Large intestine (tissue), 3 donors: ENCODE measurements around the gene EGFR. TPM values are rescaled to one million over a fixed set of nuclear protein-coding genes. Genes with fewer than 3 reads are reported as not detected.

ENCODE experiments used
- DNase-seq, 2 donors: peaks; one replicate each; pipeline versions ENCODE4 v3.0.0 to v3.0.0-alpha.2; 2013
- H3K27ac ChIP-seq: one replicate; pipeline ENCODE4 v1.5.1; 2013; ENCODE audit warnings: low read length
- H3K27me3 ChIP-seq: 2 replicates; pipeline ENCODE4 v1.6.1; 2013; ENCODE audit warnings: low read length; ENCODE audit not compliant: control insufficient read depth, insufficient read depth
- H3K36me3 ChIP-seq: 2 replicates; pipeline ENCODE4 v1.6.1; 2013; ENCODE audit warnings: low read length; ENCODE audit not compliant: control insufficient read depth, insufficient read depth
- H3K4me1 ChIP-seq: one replicate; pipeline ENCODE4 v1.6.1; 2013; ENCODE audit warnings: low read length; ENCODE audit not compliant: control insufficient read depth, insufficient read depth
- H3K4me3 ChIP-seq: one replicate; pipeline ENCODE4 v1.5.1; 2013; ENCODE audit warnings: low read length
- H3K9me3 ChIP-seq: one replicate; pipeline ENCODE4 v1.6.1; 2013; ENCODE audit warnings: mild to moderate bottlenecking, low read depth, low read length, moderate library complexity; ENCODE audit not compliant: control insufficient read depth
- WGBS: methylation state at CpG from one replicate; pipeline ENCODE4 v1.1.5; 2013; ENCODE audit warnings: low lambda C conversion rate; ENCODE audit not compliant: insufficient coverage; 5-methylcytosine and 5-hydroxymethylcytosine counted together
- polyA plus RNA-seq: library from polyadenylated mRNA; unstranded; fragments of 120-200 nt; gene quantifications from one replicate; pipeline ENCODE4 v1.2.1, GENCODE V29; 2013

EGFR gene
- polyA plus RNA-seq, 1 donor, result 22.9 TPM

DNA sequence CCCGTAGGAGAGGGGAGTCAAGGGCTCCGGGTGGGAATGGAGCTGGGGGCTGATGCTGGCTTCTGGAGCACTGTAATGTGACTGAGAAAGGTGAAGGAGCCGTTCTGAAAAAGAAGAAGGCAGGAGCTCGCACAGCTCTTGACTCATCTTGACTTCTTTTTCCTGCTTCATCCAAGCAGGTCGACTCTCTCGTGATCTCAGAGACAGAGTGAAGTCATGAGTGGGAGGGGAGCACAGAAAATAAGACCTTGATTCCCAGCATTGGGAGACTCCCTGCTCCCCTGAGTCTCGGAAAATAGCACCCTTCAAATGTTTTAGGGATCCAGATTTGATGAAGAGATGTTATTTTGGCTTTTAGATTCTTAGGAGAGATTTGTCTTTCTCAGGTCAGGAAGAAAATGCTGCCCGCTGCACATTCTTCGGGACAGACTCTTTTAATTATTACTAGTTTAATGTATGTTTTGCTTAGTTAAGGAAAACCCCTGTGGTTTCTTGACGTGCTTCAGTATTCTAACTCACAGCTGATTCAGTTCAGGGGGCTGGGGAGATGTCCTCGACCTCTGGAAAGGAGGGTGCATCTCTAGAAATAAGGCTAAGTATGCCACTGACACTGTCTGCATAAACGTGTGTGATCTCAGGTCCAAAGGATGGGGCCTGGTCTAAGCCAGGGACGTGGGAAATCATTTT, 34.1 kb downstream of the EGFR start:
- Histone ChIP-seq H3K27me3 (no peaks in the 10 kb centered on the region), H3K4me3 (no peak overlapping the region), H3K27ac (no peak overlapping the region), H3K9me3 (no peaks in the 10 kb centered on the region), H3K36me3 (no peaks in the 10 kb centered on the region), H3K4me1 (peaks cover 8% of the 10 kb centered on the region)
- no peak for DNase-seq
- WGBS, result no CpG with 5 or more reads among the region's 13 CpGs

DNA sequence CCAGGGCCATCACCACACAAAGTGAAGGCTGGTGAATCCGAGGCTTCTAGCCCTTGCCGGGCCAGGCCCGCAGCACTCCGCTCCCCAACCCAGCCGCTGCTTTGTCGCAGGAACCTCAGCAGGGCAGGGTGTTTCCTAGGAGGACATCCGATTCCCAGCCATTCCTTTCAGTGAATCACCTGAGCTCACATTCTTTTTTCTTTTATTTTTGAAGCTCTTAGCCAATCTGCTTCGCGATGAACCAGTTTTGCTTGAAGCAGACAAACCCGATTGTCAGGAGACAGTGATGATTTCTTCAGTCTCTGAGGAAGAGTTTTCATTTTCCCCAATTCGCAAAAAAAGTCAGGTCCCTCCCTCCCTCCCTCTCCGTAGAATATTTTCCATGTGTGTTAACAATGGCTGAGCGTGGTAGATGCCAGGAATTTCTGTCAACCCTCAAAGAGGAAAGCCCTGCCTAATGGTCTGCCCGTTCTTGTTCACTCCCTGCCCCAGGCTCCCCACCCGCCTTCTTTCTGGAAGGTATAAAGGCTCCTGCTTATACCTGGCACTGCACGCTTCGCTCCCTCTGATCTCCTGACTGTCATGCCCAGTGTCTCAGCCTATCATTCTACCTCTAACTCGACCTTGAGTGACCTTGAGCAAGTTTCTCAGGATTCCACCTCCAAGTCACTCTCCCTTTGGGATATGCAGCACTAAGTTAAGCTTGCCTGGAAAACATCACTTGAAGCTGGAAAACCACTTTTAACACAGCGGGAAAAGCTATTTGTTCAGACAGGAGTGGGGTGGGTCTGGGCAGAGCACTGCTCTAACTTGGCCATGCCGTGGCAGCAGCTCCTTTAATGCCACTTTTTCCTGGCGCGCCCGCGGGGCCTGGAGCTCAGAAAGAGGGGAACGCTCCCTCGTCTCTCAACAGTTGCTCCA, 35.1 kb downstream of the EGFR start:
- DNase-seq, result no peak
- Histone ChIP-seq H3K27ac (no peak overlapping the region), H3K4me3 (no peak overlapping the region), H3K4me1 (no peaks in the 10 kb centered on the region), H3K9me3 (no peaks in the 10 kb centered on the region), H3K36me3 (no peaks in the 10 kb centered on the region), H3K27me3 (no peaks in the 10 kb centered on the region)
- WGBS, result 85% methylated on average over 4 of the region's 26 CpGs

DNA sequence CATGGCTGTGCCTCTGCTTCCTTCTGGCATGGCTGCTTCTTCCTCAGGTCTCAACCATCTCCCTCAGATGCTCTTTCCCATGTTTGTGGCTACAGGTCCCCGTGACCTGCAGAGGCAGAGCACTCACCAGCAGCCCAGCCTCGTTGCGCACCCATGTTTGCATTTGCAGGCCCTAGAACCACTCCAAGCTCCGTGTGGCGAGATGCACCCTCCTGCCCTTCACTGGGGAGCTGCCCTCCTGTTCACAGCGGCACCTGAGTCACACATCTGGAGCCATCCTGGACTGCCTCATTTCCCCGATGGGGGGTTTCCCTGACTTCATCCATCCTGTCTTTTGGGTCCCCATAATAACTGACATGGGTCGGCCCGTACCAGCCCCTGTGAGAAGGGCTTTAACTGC, 35.9 kb downstream of the EGFR start:
- Histone ChIP-seq H3K27me3 (no peaks in the 10 kb centered on the region), H3K4me1 (no peaks in the 10 kb centered on the region), H3K9me3 (no peaks in the 10 kb centered on the region), H3K27ac (no peak overlapping the region), H3K36me3 (no peaks in the 10 kb centered on the region), H3K4me3 (no peak overlapping the region)
- DNase-seq, result no peak
- no CpG with 5 or more reads among the region's 9 CpGs for WGBS

DNA sequence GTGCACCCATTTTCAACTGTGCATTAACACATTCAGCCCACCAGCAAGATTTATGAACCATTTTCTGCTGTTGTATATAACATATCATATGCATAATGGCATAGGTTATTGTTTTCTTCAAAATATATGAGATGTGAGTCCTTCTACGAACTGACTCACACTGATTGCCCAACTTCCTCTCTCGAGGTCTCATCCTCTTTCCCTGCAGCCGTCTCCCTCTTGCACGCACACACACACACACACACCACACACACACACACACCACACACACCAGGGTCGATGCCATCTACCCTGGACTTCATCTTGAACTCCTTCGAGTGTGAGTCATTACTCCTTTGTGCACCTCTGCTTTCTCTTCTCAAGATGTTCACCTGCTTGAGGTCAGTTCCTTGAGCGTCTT, 36.7 kb downstream of the EGFR start:
- no peak for DNase-seq
- no peak overlapping the region for H3K27ac ChIP-seq
- WGBS, result 100% methylated on average over 3 of the region's 7 CpGs

DNA sequence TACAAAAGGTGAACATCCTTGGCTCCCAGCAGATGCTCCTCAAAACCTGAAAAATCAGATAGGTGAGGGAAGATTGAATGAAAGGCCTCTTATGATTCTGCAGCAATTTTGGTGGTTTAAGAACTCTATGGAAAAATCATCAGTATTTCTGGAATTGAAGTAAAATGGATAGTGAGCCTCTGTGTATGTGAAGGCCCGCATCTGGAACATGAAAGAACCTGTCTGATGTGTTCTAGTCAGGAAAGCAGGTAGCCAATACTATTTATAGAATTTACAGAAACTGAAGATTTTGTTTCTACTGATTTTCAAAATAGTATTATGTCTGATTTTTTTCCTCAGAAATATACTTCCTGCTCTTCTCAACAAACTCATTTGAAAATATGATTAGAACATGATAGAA, 37.3 kb downstream of the EGFR start:
- no peaks in the 10 kb centered on the region for H3K9me3 ChIP-seq
- H3K36me3 ChIP-seq, result no peaks in the 10 kb centered on the region
- no peak overlapping the region for H3K4me3 ChIP-seq
- H3K27ac ChIP-seq, result no peak overlapping the region
- no peaks in the 10 kb centered on the region for H3K27me3 ChIP-seq
- no peak for DNase-seq
- H3K4me1 ChIP-seq, result no peaks in the 10 kb centered on the region
- no CpG with 5 or more reads among the region's 1 CpG for WGBS

More for the DNA sequence above, 36.7 kb downstream of the EGFR start:
- H3K36me3 ChIP-seq, result no peaks in the 10 kb centered on the region
- H3K27me3 ChIP-seq, result no peaks in the 10 kb centered on the region
- H3K4me1 ChIP-seq, result no peaks in the 10 kb centered on the region
- H3K9me3 ChIP-seq, result no peaks in the 10 kb centered on the region
- no peak overlapping the region for H3K4me3 ChIP-seq

DNA sequence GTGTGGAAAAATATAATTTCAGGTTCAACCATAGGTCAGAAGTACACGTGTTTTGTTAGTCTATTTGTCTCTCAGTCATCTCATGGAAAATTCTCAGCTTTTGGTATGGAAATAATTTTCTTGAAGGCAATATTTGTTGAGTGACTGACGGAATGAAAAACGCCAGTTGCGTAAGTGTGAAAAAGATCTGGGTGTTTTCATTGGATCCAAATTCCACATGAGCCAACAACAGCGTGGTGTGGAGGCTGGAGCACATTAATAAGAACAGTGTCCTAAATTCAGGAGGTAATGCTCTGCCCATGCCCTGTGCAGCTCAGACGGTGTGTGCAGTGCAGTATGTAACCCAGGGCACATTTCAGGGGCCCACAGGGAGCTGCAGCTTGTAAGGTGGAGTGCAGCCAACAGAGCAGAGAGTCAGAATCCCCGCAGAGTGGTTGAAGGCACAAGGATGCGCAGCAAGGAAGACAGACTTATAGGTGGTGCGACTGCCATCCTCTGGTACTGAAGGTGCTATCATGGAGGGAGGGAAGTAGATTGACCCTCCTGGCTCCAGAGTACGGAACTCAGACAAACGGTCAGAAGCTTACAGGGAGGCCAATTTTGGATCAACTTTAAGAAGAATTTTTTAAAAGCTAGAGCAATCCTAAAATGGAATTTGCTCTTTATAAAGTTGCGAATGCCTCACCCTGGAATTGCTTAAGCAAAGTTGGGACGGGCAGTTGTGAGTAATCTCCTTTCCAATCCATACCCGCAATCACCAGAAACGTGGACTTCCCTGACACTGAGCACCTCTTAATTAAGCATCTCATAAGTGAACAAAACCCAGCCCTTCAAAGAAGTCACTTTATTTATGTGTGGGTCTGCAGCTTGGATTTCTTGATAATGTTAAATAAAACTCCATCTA, 38.0 kb downstream of the EGFR start:
- H3K27ac ChIP-seq, result no peak overlapping the region
- WGBS, result 67% methylated on average over 2 of the region's 15 CpGs
- H3K4me1 ChIP-seq, result no peaks in the 10 kb centered on the region

DNA sequence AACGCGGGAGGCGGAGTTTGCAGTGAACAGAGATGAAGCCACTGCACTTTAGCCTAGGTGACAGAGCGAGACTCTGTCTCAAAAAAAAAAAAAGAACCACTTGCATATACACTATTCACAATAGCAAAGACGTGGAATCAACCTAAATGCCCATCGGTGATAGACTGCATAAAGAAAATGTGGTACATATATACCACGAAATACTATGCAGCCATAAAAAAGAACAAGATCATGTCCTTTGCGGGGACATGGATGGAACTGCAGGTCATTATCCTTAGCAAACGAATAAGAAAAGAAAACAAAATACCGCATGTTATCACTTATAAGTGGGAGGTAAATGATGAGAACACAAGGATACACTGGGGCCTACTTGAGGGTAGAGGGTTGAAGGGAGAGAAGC, 39.5 kb downstream of the EGFR start:
- no peak overlapping the region for H3K27ac ChIP-seq
- H3K4me3 ChIP-seq, result no peak overlapping the region
- H3K36me3 ChIP-seq, result no peaks in the 10 kb centered on the region
- WGBS, result 100% methylated on average over 4 of the region's 10 CpGs
- no peaks in the 10 kb centered on the region for H3K4me1 ChIP-seq
- no peaks in the 10 kb centered on the region for H3K27me3 ChIP-seq
- no peaks in the 10 kb centered on the region for H3K9me3 ChIP-seq
- no peak for DNase-seq

More for the DNA sequence above, 38.0 kb downstream of the EGFR start:
- Histone ChIP-seq H3K36me3 (no peaks in the 10 kb centered on the region), H3K4me3 (no peak overlapping the region), H3K27me3 (no peaks in the 10 kb centered on the region), H3K9me3 (no peaks in the 10 kb centered on the region)
- no peak for DNase-seq

DNA sequence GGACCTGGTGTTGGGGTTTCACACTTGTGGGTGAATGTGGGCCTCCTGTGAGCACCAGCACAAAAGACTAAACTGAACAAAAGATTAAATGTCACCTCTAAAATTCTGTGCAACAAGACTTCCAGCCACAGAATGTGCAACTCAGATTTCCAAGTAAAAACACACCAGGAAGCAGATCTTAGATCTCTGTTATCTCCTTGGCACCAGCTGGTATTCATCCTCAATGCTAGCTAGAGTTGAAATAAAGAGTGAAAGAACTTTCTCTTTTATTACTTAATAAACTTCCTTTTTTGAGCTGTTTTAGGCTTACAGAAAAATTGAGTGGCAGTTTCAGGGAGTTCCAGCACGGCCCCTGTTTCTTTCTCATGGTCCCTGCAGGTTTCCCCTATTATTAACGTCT, 40.2 kb downstream of the EGFR start:
- H3K4me1 ChIP-seq, result no peaks in the 10 kb centered on the region
- no peaks in the 10 kb centered on the region for H3K27me3 ChIP-seq
- H3K36me3 ChIP-seq, result peaks cover 3% of the 10 kb centered on the region
- no peak overlapping the region for H3K4me3 ChIP-seq
- no peak overlapping the region for H3K27ac ChIP-seq
- H3K9me3 ChIP-seq, result no peaks in the 10 kb centered on the region
- no peak for DNase-seq
- 100% methylated on average over 1 of the region's 2 CpGs for WGBS

DNA sequence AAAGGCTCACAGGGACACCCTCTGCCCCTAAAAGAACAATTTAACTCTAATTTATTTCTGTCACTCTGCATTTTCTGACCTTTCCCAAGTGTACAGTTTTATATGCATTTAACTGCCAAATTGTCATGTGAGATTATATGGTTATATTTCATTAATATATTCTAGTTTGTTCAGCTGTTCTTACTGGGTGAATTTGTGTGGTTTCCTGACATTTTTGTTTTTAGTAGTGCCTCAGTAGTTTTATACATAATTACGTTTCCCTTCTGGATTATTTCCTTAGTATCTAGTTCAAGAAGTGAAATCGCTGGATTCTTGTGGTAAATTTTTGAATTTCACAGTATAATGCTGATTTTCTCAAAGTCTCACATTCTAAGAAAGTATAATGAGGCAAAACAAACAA, 41.3 kb downstream of the EGFR start:
- 88% methylated on average over 1 of the region's 2 CpGs for WGBS
- H3K27me3 ChIP-seq, result no peaks in the 10 kb centered on the region

DNA sequence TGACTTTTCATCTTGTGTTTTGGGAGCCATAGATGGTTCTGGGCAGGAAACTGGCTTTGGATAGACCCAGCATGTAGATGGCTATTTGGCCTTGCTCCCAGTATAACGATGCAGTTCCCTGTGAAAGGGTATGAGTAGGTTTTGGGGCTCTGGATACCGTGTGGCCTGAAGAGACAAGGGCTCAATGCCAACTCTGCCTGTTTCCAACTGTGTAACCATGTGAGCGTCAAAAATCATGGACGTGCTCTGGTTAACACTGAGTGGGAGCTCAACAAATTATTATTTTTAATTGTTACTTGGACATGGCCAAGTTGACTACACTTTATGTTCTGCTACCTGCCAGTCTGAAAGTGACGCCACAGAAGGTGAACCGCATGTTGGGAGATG, 41.8 kb downstream of the EGFR start:
- peaks cover 10% of the 10 kb centered on the region for H3K4me1 ChIP-seq
- DNase-seq, result no peak
- H3K36me3 ChIP-seq, result peaks cover 3% of the 10 kb centered on the region
- H3K27ac ChIP-seq, result no peak overlapping the region
- H3K4me3 ChIP-seq, result no peak overlapping the region
- H3K9me3 ChIP-seq, result no peaks in the 10 kb centered on the region
- no peaks in the 10 kb centered on the region for H3K27me3 ChIP-seq
- no CpG with 5 or more reads among the region's 6 CpGs for WGBS

More for the DNA sequence above, 41.3 kb downstream of the EGFR start:
- H3K4me3 ChIP-seq, result no peak overlapping the region
- DNase-seq, result no peak
- no peaks in the 10 kb centered on the region for H3K9me3 ChIP-seq
- peaks cover 3% of the 10 kb centered on the region for H3K36me3 ChIP-seq
- H3K4me1 ChIP-seq, result peaks cover 5% of the 10 kb centered on the region
- no peak overlapping the region for H3K27ac ChIP-seq
